Upper lobe of right lung (tissue), 1 donor: ENCODE data around the gene ZNF100. TPM values are rescaled to one million over a fixed set of nuclear protein-coding genes. Genes with fewer than 3 reads are reported as not detected.
"Not testable (repeated sequence)": the region's sequence is repeated elsewhere in the genome, so short reads cannot be mapped to it uniquely, and the experiment has no call there.

Experiments
- ATAC-seq: fragments of 200-7000 bp; cut with Tn5 transposase; one replicate; pipeline ENCODE4 v1.9.1; 2020; ENCODE audit warnings: mild to moderate bottlenecking, moderate library complexity
- DNase-seq: peaks from one replicate; pipeline ENCODE4 v3.0.0-alpha.2; 2020
- H3K27ac ChIP-seq: fragments of 200-600 bp; one replicate; pipeline ENCODE4 v1.8.0; 2022
- H3K27me3 ChIP-seq: fragments of 200-600 bp; one replicate; pipeline ENCODE4 v1.8.0; 2022; ENCODE audit warnings: mild to moderate bottlenecking
- H3K36me3 ChIP-seq: fragments of 200-600 bp; one replicate; pipeline ENCODE4 v1.8.0; 2022
- H3K4me1 ChIP-seq: fragments of 200-600 bp; one replicate; pipeline ENCODE4 v1.8.0; 2022
- H3K4me3 ChIP-seq: fragments of 200-600 bp; one replicate; pipeline ENCODE4 v1.8.0; 2022; ENCODE audit warnings: mild to moderate bottlenecking
- H3K9me3 ChIP-seq: fragments of 200-600 bp; one replicate; pipeline ENCODE4 v1.8.0; 2022
- CTCF ChIP-seq: fragments of 200-600 bp; IDR thresholded peaks from one replicate; pipeline ENCODE4 v1.8.0; 2022; ENCODE audit warnings: antibody characterized with exemption
- intact Hi-C: fragments of 100-400 bp; cut with DNase I; formaldehyde crosslinking; loops from one replicate; pipeline ENCODE4 v1.11.0; 2022
- total RNA-seq: library from RNA; stranded (reverse); fragmentation: NEBNext Ultra II Directional; extraction: Animal tissue kit (Norgen Biotek cat#: 25700); gene quantifications from one replicate; pipeline ENCODE4 v1.2.1, GENCODE V29; 2021
- donor health status: DM: no; HTN: yes; CAD: no; lungs with severe emphysema.

The ZNF100 gene
- total RNA-seq, 1 donor from 2014 or later: 14.5 TPM

GRCh38 chr19:21748088-21748487, 19.3 kb downstream of the ZNF100 start:
- ATAC-seq (no peak), DNase-seq (no peak)
- no peaks in the 10 kb centered on the region for H3K4me1 ChIP-seq
- H3K27ac ChIP-seq: no peak overlapping the region
- no peak for TF ChIP-seq CTCF
- peaks cover 32% of the 10 kb centered on the region for H3K36me3 ChIP-seq
- no peak overlapping the region for H3K4me3 ChIP-seq
- H3K27me3 ChIP-seq: no peaks in the 10 kb centered on the region
- intact Hi-C loops: no loop called here
- H3K9me3 ChIP-seq: no peaks in the 10 kb centered on the region

- Histone ChIP-seq H3K27me3 (no peaks in the 10 kb centered on the region), H3K27ac (no peak overlapping the region), H3K36me3 (peaks cover 45% of the 10 kb centered on the region), H3K4me1 (no peaks in the 10 kb centered on the region), H3K4me3 (no peak overlapping the region), H3K9me3 (peaks cover 15% of the 10 kb centered on the region)
- intact Hi-C loops: no loop called here
- no peak for TF ChIP-seq CTCF
- no peak for DNase-seq
- ATAC-seq: no peak
Measured at GRCh38 chr19:21740559-21740958, 26.8 kb downstream of the ZNF100 start.

- DNase-seq, H3K27me3 ChIP-seq, H3K27ac ChIP-seq, H3K4me1 ChIP-seq, ATAC-seq, H3K4me3 ChIP-seq, intact Hi-C loops: not testable (repeated sequence)
- Histone ChIP-seq H3K36me3 (peaks cover 19% of the 10 kb centered on the region), H3K9me3 (peaks cover 62% of the 10 kb centered on the region)
Measured at GRCh38 chr19:21726942-21727747, 40.2 kb downstream of the ZNF100 start.

GRCh38 chr19:21713761-21714160, 53.6 kb downstream of the ZNF100 start:
- Histone ChIP-seq H3K27ac (no peak overlapping the region), H3K4me3 (no peak overlapping the region), H3K36me3 (no peaks in the 10 kb centered on the region), H3K4me1 (no peaks in the 10 kb centered on the region), H3K9me3 (no peaks in the 10 kb centered on the region), H3K27me3 (no peaks in the 10 kb centered on the region)
- intact Hi-C loops: no loop called here
- TF ChIP-seq CTCF: no peak
- ATAC-seq: no peak
- DNase-seq: no peak

GRCh38 chr19:21709464-21709863, 57.9 kb downstream of the ZNF100 start:
- no peak for ATAC-seq
- intact Hi-C loops: no loop called here

GRCh38 chr19:21707878-21708277, 59.5 kb downstream of the ZNF100 start:
- intact Hi-C loops, DNase-seq, H3K27me3 ChIP-seq, H3K36me3 ChIP-seq, H3K27ac ChIP-seq, H3K4me1 ChIP-seq, H3K9me3 ChIP-seq, ATAC-seq, H3K4me3 ChIP-seq: not testable (repeated sequence)

More at GRCh38 chr19:21709464-21709863, 57.9 kb downstream of the ZNF100 start:
- DNase-seq: no peak
- no peak for TF ChIP-seq CTCF
- H3K9me3 ChIP-seq: no peaks in the 10 kb centered on the region
- no peak overlapping the region for H3K4me3 ChIP-seq
- no peaks in the 10 kb centered on the region for H3K4me1 ChIP-seq
- H3K27me3 ChIP-seq: no peaks in the 10 kb centered on the region
- no peaks in the 10 kb centered on the region for H3K36me3 ChIP-seq
- H3K27ac ChIP-seq: no peak overlapping the region
